GM12878 (cell line): Measurements from ENCODE around the gene SULT1A3. TPM values are rescaled to one million over a fixed set of nuclear protein-coding genes. Genes with fewer than 3 reads are reported as not detected.

Source experiments
- ATF2 ChIP-seq: IDR thresholded peaks from 2 replicates; pipeline ENCODE4 v1.6.1; 2012; ENCODE audit warnings: low read length, inconsistent platforms
- BACH1 ChIP-seq: fragments of 450-650 bp; IDR thresholded peaks from 2 replicates; pipeline ENCODE4 v1.6.1; 2017; ENCODE audit warnings: mild to moderate bottlenecking, borderline replicate concordance
- CBX5 ChIP-seq: sonication (generic); IDR thresholded peaks from 2 replicates; pipeline ENCODE4 v1.6.1; 2016; ENCODE audit warnings: low read depth, moderate library complexity, mild to moderate bottlenecking, inconsistent platforms
- ELK1 ChIP-seq: IDR thresholded peaks from 2 replicates; pipeline ENCODE4 v1.6.1; 2012; ENCODE audit warnings: low read depth, low read length, improper control_type of control experiment
- GATAD2B ChIP-seq: fragments of 450-650 bp; conservative IDR thresholded peaks from 2 replicates; pipeline ENCODE4 v1.6.1; 2017; ENCODE audit warnings: low read depth, mild to moderate bottlenecking, moderate library complexity
- IKZF1 ChIP-seq: fragments of 450-650 bp; conservative IDR thresholded peaks from 2 replicates; pipeline ENCODE4 v1.6.1; 2017; ENCODE audit warnings: antibody characterized with exemption, mild to moderate bottlenecking
- MEF2B ChIP-seq: fragments of 450-650 bp; IDR thresholded peaks from 2 replicates; pipeline ENCODE4 v1.6.1; 2018; ENCODE audit warnings: mild to moderate bottlenecking, moderate library complexity; ENCODE audit not compliant: partially characterized antibody, poor library complexity, severe bottlenecking
- MXI1 ChIP-seq: fragments of 150-350 bp; IDR thresholded peaks from 2 replicates; pipeline ENCODE4 v1.6.1; 2011; ENCODE audit warnings: low read depth, mild to moderate bottlenecking, inconsistent platforms, low read length, improper control_type of control experiment
- NFIC ChIP-seq: IDR thresholded peaks from 2 replicates; pipeline ENCODE4 v1.6.1; 2012; ENCODE audit warnings: low read depth, mild to moderate bottlenecking, inconsistent platforms, low read length, moderate library complexity
- PAX5 ChIP-seq: IDR thresholded peaks from 2 replicates; pipeline ENCODE4 v1.6.1; 2011; ENCODE audit warnings: low read depth, low read length, borderline replicate concordance
- POU2F2 ChIP-seq: IDR thresholded peaks from 3 replicates; pipeline ENCODE4 v1.6.1; 2011; ENCODE audit warnings: low read depth, mild to moderate bottlenecking, low read length, borderline replicate concordance
- RB1 ChIP-seq: fragments of 450-650 bp; formaldehyde crosslinking; IDR thresholded peaks from 2 replicates; pipeline ENCODE4 v1.6.1; 2017; ENCODE audit warnings: mild to moderate bottlenecking, borderline replicate concordance
- SMAD5 ChIP-seq: IDR thresholded peaks from 2 replicates; pipeline ENCODE4 v1.6.1; 2016; ENCODE audit warnings: antibody characterized with exemption, low read depth
- SMARCA5 ChIP-seq: fragments of 450-650 bp; IDR thresholded peaks from 2 replicates; pipeline ENCODE4 v1.6.1; 2017; ENCODE audit warnings: mild to moderate bottlenecking
- STAT3 ChIP-seq: IDR thresholded peaks from 2 replicates; pipeline ENCODE4 v1.6.1; 2011; ENCODE audit warnings: low read depth, low read length, improper control_type of control experiment
- YBX1 ChIP-seq: fragments of 450-650 bp; IDR thresholded peaks from 2 replicates; pipeline ENCODE4 v1.6.1; 2016; ENCODE audit warnings: antibody characterized with exemption
- YY1 ChIP-seq: IDR thresholded peaks from 2 replicates; pipeline ENCODE4 v1.6.1; 2011; ENCODE audit warnings: low read depth, mild to moderate bottlenecking, low read length
- ZNF217 ChIP-seq: fragments of 450-650 bp; IDR thresholded peaks from 2 replicates; pipeline ENCODE4 v1.6.1; 2017; ENCODE audit warnings: antibody characterized with exemption, mild to moderate bottlenecking
- ZNF622 ChIP-seq: fragments of 450-650 bp; IDR thresholded peaks from 2 replicates; pipeline ENCODE4 v1.6.1; 2017; ENCODE audit warnings: mild to moderate bottlenecking, inconsistent platforms
- polyA plus RNA-seq, 11 experiments: library from polyadenylated mRNA; depleted of rRNA in 4 of 11; unstranded in 6 of 11; stranded (reverse) in 5 of 11; fragments of >200 nt; fragmentation: Nextera tagmentation in 4 of 11; fragmentation: Illumina TruSeq in 1 of 11; extraction: Ambion mirVana in 4 of 11; extraction: Trizol in 1 of 11; gene quantifications; 1 replicate in 1 of 11; 2 replicates in 10 of 11; pipeline versions ENCODE4 v1.2.1 to v1.2.3, GENCODE V29; 2011 to 2016; ENCODE audit warnings: inconsistent platforms in 2 of 11, missing spikeins in 2 of 11, low read depth in 1 of 11
- total RNA-seq, 4 experiments: library from RNA; depleted of rRNA in 3 of 4; stranded (reverse); fragments of >200 nt in 3 of 4; fragmentation: Illumina TruSeq in 1 of 4; extraction: Trizol in 1 of 4; gene quantifications; 2 replicates each; pipeline versions ENCODE4 v1.2.1 to v1.2.3, GENCODE V29; 2013 to 2021
- TF ChIP-seq, protein P1 (sequence below): fragments of 450-650 bp; IDR thresholded peaks from 2 replicates; pipeline ENCODE4 v1.6.1; 2017; ENCODE audit warnings: mild to moderate bottlenecking, moderate library complexity
- TF ChIP-seq, protein P2 (sequence below): fragments of 450-650 bp; IDR thresholded peaks from 2 replicates; pipeline ENCODE4 v1.6.1; 2017; ENCODE audit warnings: antibody characterized with exemption, mild to moderate bottlenecking, moderate library complexity

Gene SULT1A3
- total and polyA plus RNA-seq, 10 of the 15 experiments (the other 5 are each of a cell fraction or from before 2014, with no cell fraction given), result 3.3 to 15.8 (median 6.2) TPM

DNA sequence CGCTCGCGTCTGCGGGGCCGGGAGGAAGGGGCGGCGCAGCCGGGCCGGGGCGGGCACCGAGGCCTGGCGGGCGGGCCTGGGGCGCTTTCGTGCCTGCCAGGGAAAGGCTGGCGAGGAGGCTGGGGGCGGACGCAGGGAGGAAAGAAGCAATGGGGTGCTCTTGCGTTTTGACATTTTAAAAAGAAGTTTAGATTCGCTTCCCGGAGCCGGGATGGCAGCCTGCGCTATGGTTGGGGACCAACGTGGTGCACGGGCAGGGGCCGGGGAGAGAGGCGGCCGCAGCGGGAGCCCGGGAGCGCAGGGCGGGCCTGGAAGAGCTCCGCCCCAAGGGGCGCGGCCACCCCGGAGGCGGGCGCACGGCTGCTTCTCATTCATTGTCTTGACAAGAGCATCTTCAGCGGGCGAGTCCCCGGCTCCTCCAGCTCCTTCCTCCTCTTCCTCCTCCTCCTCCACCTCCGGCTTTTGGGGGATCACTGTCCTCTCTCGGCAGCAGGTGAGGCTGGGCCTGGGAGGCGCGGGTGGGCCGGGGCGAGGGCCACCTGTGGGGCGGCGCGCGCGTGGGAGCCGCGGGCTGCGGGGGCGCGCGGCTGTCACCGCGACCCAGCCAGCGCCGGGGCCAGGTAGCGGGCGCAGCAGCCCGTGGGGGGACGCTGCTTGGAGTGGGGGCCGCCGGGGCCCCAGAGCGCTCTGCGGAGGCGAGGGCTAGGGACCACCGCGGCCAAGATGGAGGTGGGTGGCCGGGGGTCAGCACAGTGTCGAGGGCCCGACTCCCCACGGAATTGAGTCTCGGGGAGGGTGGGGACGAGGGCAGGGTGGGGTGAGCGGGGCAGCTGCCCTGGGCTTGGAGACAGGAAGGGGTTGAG, 15.6 kb upstream of the SULT1A3 start, which contains the start of gene CORO1A (continued):
- TF ChIP-seq PAX5 (no peak), CBX5 (no peak), IKZF1 (peak; percentile 64), SMAD5 (peak; percentile 91), ZNF217 (peak; percentile 83), SMARCA5 (peak; percentile 87), MEF2B (peak; percentile 64), NFIC (no peak), POU2F2 (peak; percentile 65; the same call in 2 of the 3 replicates), GATAD2B (peak; percentile 90), ELK1 (no peak), YY1 (no peak), STAT3 (no peak), ZNF622 (no peak), ATF2 (no peak), YBX1 (no peak), BACH1 (peak; percentile 75; the same call in 1 of the 2 replicates), MXI1 (peak; percentile 37; the same call in 1 of the 2 replicates), RB1 (peak; percentile 79; the same call in 1 of the 2 replicates)
- TF ChIP-seq, protein P1, sequence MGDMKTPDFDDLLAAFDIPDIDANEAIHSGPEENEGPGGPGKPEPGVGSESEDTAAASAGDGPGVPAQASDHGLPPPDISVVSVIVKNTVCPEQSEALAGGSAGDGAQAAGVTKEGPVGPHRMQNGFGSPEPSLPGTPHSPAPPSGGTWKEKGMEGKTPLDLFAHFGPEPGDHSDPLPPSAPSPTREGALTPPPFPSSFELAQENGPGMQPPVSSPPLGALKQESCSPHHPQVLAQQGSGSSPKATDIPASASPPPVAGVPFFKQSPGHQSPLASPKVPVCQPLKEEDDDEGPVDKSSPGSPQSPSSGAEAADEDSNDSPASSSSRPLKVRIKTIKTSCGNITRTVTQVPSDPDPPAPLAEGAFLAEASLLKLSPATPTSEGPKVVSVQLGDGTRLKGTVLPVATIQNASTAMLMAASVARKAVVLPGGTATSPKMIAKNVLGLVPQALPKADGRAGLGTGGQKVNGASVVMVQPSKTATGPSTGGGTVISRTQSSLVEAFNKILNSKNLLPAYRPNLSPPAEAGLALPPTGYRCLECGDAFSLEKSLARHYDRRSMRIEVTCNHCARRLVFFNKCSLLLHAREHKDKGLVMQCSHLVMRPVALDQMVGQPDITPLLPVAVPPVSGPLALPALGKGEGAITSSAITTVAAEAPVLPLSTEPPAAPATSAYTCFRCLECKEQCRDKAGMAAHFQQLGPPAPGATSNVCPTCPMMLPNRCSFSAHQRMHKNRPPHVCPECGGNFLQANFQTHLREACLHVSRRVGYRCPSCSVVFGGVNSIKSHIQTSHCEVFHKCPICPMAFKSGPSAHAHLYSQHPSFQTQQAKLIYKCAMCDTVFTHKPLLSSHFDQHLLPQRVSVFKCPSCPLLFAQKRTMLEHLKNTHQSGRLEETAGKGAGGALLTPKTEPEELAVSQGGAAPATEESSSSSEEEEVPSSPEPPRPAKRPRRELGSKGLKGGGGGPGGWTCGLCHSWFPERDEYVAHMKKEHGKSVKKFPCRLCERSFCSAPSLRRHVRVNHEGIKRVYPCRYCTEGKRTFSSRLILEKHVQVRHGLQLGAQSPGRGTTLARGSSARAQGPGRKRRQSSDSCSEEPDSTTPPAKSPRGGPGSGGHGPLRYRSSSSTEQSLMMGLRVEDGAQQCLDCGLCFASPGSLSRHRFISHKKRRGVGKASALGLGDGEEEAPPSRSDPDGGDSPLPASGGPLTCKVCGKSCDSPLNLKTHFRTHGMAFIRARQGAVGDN, result 0 out of 2 replicates have a peak, but pooled peaks have one; percentile 18
- TF ChIP-seq, protein P2, sequence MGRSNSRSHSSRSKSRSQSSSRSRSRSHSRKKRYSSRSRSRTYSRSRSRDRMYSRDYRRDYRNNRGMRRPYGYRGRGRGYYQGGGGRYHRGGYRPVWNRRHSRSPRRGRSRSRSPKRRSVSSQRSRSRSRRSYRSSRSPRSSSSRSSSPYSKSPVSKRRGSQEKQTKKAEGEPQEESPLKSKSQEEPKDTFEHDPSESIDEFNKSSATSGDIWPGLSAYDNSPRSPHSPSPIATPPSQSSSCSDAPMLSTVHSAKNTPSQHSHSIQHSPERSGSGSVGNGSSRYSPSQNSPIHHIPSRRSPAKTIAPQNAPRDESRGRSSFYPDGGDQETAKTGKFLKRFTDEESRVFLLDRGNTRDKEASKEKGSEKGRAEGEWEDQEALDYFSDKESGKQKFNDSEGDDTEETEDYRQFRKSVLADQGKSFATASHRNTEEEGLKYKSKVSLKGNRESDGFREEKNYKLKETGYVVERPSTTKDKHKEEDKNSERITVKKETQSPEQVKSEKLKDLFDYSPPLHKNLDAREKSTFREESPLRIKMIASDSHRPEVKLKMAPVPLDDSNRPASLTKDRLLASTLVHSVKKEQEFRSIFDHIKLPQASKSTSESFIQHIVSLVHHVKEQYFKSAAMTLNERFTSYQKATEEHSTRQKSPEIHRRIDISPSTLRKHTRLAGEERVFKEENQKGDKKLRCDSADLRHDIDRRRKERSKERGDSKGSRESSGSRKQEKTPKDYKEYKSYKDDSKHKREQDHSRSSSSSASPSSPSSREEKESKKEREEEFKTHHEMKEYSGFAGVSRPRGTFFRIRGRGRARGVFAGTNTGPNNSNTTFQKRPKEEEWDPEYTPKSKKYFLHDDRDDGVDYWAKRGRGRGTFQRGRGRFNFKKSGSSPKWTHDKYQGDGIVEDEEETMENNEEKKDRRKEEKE, result peak; percentile 73
